KOPT-K1 (cell line): ENCODE measurements around the gene IL4I1.

Experiments
- H3K27ac ChIP-seq: fragments of 200-600 bp; sonication (generic); 2 replicates; pipeline ENCODE4 v1.5.1; 2016; ENCODE audit warnings: antibody characterized with exemption, mild to moderate bottlenecking, low read depth, low read length; ENCODE audit not compliant: poor library complexity, severe bottlenecking
- H3K36me3 ChIP-seq: fragments of 200-600 bp; sonication (generic); 2 replicates; pipeline ENCODE4 v1.5.1; 2017; ENCODE audit warnings: antibody characterized with exemption, mild to moderate bottlenecking, low read length, moderate library complexity; ENCODE audit not compliant: insufficient read depth
- H3K9me3 ChIP-seq: fragments of 200-600 bp; sonication (generic); 2 replicates; pipeline ENCODE4 v1.5.1; 2017; ENCODE audit warnings: antibody characterized with exemption, low read length, mild to moderate bottlenecking; ENCODE audit not compliant: insufficient read depth, poor library complexity, severe bottlenecking

IL4I1 gene

DNA sequence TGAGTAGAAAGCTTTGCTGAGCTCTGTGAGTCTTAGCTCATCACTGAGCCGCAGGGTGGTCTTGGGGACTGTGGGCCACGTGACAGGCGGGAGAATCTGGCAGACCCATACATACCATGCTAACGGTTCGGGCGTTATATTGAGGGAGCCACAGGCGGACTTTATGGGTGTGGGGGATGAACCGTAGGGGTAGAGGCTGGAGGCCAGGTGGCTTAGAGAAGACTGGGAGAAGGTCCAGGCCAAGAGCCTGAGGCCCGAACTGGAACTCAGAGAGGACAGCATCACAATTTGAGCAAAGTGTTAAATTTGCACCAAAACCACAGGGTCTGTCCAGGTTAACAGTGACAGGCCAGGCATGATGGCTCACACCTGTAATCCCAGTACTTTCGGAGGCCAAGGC, 17.0 kb upstream of the IL4I1 start:
- Histone ChIP-seq H3K9me3 (no peaks in the 10 kb centered on the region), H3K27ac (no peak overlapping the region), H3K36me3 (peaks cover 97% of the 10 kb centered on the region)

GRCh38 chr19:49912965-49913685, 16.4 kb upstream of the IL4I1 start:
- Histone ChIP-seq H3K36me3 (peaks cover 97% of the 10 kb centered on the region), H3K27ac (no peak overlapping the region), H3K9me3 (no peaks in the 10 kb centered on the region)

GRCh38 chr19:49911381-49912145, 14.9 kb upstream of the IL4I1 start:
- peaks cover 97% of the 10 kb centered on the region for H3K36me3 ChIP-seq
- no peak overlapping the region for H3K27ac ChIP-seq
- no peaks in the 10 kb centered on the region for H3K9me3 ChIP-seq

DNA sequence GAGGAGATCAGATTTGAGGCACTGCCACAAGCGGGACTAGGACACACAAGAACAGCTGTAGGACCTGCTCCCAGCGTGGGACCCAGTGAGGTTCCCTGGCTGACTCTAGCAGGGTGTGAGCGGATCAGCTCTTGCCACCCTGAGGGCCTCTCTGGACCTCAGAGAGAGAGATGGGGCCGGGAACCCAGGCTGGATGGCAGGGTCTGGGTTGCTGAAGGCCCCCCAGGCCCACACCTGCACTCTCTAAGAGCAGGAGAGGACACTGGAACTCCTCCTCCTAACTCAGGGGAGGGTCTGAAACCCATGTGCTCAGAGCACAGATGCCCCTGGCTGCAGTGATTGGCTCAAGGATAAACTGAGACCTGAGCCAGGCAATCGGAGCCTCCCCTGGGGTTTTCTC, 13.5 kb upstream of the IL4I1 start:
- Histone ChIP-seq H3K27ac (no peak overlapping the region), H3K36me3 (peaks cover 97% of the 10 kb centered on the region), H3K9me3 (no peaks in the 10 kb centered on the region)

- no peaks in the 10 kb centered on the region for H3K9me3 ChIP-seq
- no peak overlapping the region for H3K27ac ChIP-seq
- H3K36me3 ChIP-seq: peaks cover 82% of the 10 kb centered on the region
Measured at GRCh38 chr19:49908480-49909420, 12.1 kb upstream of the IL4I1 start.

DNA sequence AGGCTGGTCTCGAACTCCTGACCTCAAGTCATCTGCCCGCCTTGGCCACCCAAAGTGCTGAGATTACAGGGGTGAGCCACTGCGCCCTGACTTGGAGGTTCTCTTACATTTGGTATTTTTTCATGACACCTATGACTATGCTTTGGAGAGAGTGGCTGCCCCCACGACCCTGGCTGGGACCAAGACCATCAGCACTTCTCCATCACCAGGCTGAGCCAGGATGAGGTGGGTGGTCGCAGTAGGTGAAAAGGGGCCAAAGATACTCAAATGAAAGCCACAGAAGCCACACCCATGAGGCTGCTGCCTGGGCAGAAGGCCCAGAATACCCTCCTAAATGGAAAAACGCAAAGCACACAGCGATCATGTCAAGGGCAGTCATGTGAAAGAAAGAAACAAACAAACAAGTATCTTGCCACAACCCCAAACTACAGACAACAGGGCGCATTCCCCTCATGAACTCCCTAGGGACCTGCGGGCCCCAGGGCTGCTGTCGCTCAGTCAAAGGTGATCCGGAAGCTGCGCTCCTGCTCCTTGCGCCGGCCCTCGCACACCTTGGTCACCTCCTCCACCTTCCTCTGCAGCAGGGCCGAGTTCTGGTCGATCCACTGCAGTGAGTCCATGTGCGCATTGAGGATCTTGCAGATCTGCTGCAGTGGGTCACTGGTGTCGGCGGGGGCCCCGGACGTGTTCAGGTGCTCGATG, 11.2 kb upstream of the IL4I1 start:
- Histone ChIP-seq H3K36me3 (peaks cover 74% of the 10 kb centered on the region), H3K9me3 (no peaks in the 10 kb centered on the region), H3K27ac (no peak overlapping the region)

DNA sequence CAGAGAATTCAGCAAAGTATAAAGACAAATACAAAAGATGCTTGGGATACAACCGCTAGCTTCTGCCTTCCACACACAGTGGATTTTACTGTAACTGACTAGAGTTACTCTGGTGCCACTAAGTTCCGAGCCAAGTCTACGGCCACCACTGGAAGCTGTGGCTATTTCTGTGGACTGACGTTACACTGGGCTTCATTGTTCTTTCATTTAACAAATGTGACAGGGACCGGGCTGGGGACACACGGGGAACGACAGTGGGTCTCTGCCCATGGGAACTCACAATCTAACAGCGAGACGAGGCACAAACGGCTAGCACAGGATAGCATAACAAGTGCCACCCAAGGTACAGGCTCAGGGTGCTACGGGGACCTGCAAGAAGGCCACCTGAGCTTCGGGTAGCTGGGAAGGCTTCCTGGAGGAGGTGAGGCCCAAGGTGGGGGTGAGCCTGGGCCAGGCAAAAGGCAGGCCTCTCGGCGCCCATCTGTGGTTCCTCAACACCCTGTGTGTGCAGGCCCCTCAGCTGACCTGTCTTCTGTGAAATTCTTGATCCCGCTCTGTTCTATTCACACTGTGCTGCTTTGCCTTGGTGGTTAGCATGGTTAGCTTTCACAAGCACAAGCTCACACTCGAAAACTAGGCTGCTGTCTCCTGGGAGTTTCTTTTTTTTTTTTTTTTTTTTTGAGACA, 10.3 kb upstream of the IL4I1 start:
- Histone ChIP-seq H3K36me3 (peaks cover 65% of the 10 kb centered on the region), H3K27ac (no peak overlapping the region), H3K9me3 (no peaks in the 10 kb centered on the region)

- Histone ChIP-seq H3K27ac (no peak overlapping the region), H3K36me3 (peaks cover 36% of the 10 kb centered on the region), H3K9me3 (no peaks in the 10 kb centered on the region)
Measured at GRCh38 chr19:49904136-49904535, 7.4 kb upstream of the IL4I1 start.

- Histone ChIP-seq H3K27ac (no peak overlapping the region), H3K9me3 (no peaks in the 10 kb centered on the region), H3K36me3 (no peaks in the 10 kb centered on the region)
Measured at GRCh38 chr19:49895566-49896297, 955 bp downstream of the IL4I1 start.

DNA sequence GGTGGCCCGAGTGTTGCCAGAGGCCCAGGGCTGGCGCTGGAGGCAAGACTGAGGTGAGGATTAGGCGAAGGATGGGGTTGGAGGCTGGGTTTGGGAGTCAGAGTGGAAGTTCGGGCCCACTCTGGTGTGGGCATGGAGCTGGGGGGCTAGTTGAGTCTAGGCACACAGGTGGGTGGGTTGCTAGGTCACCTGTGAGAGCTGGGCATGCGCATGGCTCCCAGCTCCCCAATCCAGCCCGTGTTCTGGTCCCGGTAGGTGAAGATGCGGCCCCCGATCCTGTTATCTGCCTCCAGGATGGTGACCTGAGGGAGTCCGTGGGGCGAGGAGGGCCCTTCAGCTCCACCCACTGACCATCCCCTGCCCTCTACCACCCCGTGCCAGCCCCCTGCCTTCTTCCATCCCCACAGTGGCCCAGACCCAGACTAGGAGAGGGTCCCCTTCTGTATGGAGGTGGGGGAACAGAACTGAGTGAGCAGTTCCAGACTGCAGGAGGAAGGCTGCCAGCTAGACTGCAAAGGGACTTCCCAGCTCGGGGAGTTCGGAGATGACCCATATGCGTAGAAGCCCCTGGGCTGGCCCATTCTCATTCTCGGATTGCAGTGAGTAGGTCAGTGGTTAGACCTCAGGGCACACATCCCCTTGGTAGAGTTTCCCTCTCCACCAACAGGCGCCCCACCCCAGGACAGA, 1.7 kb downstream of the IL4I1 start:
- Histone ChIP-seq H3K27ac (no peak overlapping the region), H3K36me3 (no peaks in the 10 kb centered on the region), H3K9me3 (no peaks in the 10 kb centered on the region)

- Histone ChIP-seq H3K36me3 (no peaks in the 10 kb centered on the region), H3K9me3 (no peaks in the 10 kb centered on the region), H3K27ac (no peak overlapping the region)
Measured at GRCh38 chr19:49894011-49894664, 2.5 kb downstream of the IL4I1 start.

- H3K36me3 ChIP-seq: no peaks in the 10 kb centered on the region
- no peaks in the 10 kb centered on the region for H3K9me3 ChIP-seq
- no peak overlapping the region for H3K27ac ChIP-seq
Measured at GRCh38 chr19:49892716-49893115, 4.0 kb downstream of the IL4I1 start.

DNA sequence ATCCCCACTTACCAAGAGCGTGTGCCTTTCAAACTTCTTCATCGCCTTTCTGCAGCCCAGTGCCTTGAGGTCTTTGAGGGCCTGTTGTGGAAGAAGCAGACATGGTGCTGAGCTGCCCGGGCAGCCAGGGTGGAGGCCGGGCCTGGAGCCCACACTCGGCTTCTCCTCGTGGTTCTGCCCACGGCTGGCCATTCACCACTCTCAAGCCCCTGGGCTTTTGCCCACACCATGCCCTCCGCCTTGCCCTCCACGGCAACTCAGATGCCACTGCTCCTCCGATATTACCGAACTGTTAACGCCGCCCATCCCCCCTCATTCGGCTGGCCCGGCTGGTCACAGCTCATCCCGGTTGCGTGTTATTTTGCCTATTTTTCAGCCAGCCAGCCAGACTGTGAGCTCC, 5.3 kb downstream of the IL4I1 start:
- H3K36me3 ChIP-seq: no peaks in the 10 kb centered on the region
- no peaks in the 10 kb centered on the region for H3K9me3 ChIP-seq
- no peak overlapping the region for H3K27ac ChIP-seq
